ENCODE results near the gene LDLR. TPM values are rescaled to one million over a fixed set of nuclear protein-coding genes. Genes with fewer than 3 reads are reported as not detected.
"Not testable (repeated sequence)": the region's sequence is repeated elsewhere in the genome, so short reads cannot be mapped to it uniquely, and the experiment has no call there.

The LDLR gene
- total RNA-seq, 4 donors from 2014 or later = 1.2 to 6.0 (median 3.9) TPM

GRCh38 chr19:11113140-11113708 lies 24.0 kb downstream of the LDLR start:
- intact Hi-C loops (cut with DNase I; ENCODE audit: low total_unique reads) = no loop called here

GRCh38 chr19:11115042-11115441 lies 25.8 kb downstream of the LDLR start:
- Histone ChIP-seq H3K9me3 (no peaks in the 10 kb centered on the region), H3K27ac (no peak overlapping the region), H3K36me3 (peaks cover 0 to 5% of the 10 kb centered on the region in 2 donors), H3K27me3 (no peaks in the 10 kb centered on the region), H3K4me3 (no peak overlapping the region), H3K4me1 (no peaks in the 10 kb centered on the region)
- in situ Hi-C loops (cut with MboI; ENCODE audit: low sequenced_read_pairs in 4 of 4) = no loop called here
- intact Hi-C loops (cut with DNase I; ENCODE audit: low total_unique reads) = no loop called here
- DNase-seq (no peak), ATAC-seq (no peak)
- TF ChIP-seq CTCF (IDR thresholded peaks at IDR 0.05 in 4 of 5, conservative IDR thresholded peaks at IDR 0.05 in 1 of 5) (no peak), POLR2A (IDR thresholded peaks at IDR 0.05) (no peak)

More at GRCh38 chr19:11113140-11113708, 24.0 kb downstream of the LDLR start:
- H3K36me3 ChIP-seq = peaks cover 0 to 2% of the 10 kb centered on the region in 2 donors
- no peak overlapping the region for H3K4me3 ChIP-seq
- TF ChIP-seq POLR2A (IDR thresholded peaks at IDR 0.05) (no peak), CTCF (IDR thresholded peaks at IDR 0.05 in 4 of 5, conservative IDR thresholded peaks at IDR 0.05 in 1 of 5) (no peak)
- ATAC-seq (no peak), DNase-seq (no peak)
- no peak overlapping the region for H3K27ac ChIP-seq
- in situ Hi-C loops (cut with MboI; ENCODE audit: low sequenced_read_pairs in 4 of 4) = no loop called here
- H3K9me3 ChIP-seq = no peaks in the 10 kb centered on the region
- no peaks in the 10 kb centered on the region for H3K4me1 ChIP-seq
- H3K27me3 ChIP-seq = no peaks in the 10 kb centered on the region

- Histone ChIP-seq H3K27me3 (no peaks in the 10 kb centered on the region), H3K36me3 (peaks cover 0 to 5% of the 10 kb centered on the region in 2 donors), H3K4me3 (no peak overlapping the region), H3K9me3 (no peaks in the 10 kb centered on the region), H3K27ac (no peak overlapping the region), H3K4me1 (no peaks in the 10 kb centered on the region)
- no peak for TF ChIP-seq POLR2A (IDR thresholded peaks at IDR 0.05)
- no peak for TF ChIP-seq CTCF (IDR thresholded peaks at IDR 0.05 in 4 of 5, conservative IDR thresholded peaks at IDR 0.05 in 1 of 5)
- intact Hi-C loops (cut with DNase I; ENCODE audit: low total_unique reads) = no loop called here
- in situ Hi-C loops (cut with MboI; ENCODE audit: low sequenced_read_pairs in 4 of 4) = no loop called here
- ATAC-seq (no peak), DNase-seq (no peak)
These were observed 26.7 kb downstream of the LDLR start for GRCh38 chr19:11115895-11116446.

- Histone ChIP-seq H3K27me3 (no peaks in the 10 kb centered on the region), H3K4me1 (no peaks in the 10 kb centered on the region), H3K4me3 (no peak overlapping the region), H3K27ac (no peak overlapping the region), H3K36me3 (peaks cover 0 to 5% of the 10 kb centered on the region in 2 donors), H3K9me3 (no peaks in the 10 kb centered on the region)
- TF ChIP-seq CTCF (IDR thresholded peaks at IDR 0.05 in 4 of 5, conservative IDR thresholded peaks at IDR 0.05 in 1 of 5) (no peak), POLR2A (IDR thresholded peaks at IDR 0.05) (no peak)
- ATAC-seq = no peak
- in situ Hi-C loops (cut with MboI; ENCODE audit: low sequenced_read_pairs in 4 of 4) (no loop called here), intact Hi-C loops (cut with DNase I; ENCODE audit: low total_unique reads) (no loop called here)
- DNase-seq = no peak
These were observed 27.2 kb downstream of the LDLR start for GRCh38 chr19:11116507-11116906.

- H3K4me3 ChIP-seq; intact Hi-C loops (cut with DNase I; ENCODE audit: low total_unique reads); H3K27ac ChIP-seq; H3K9me3 ChIP-seq; H3K4me1 ChIP-seq; H3K36me3 ChIP-seq; DNase-seq; H3K27me3 ChIP-seq; ATAC-seq: not testable (repeated sequence)
- in situ Hi-C loops (cut with MboI; ENCODE audit: low sequenced_read_pairs in 4 of 4) = loop anchor here in 2 of 4 donors (10.0 kb wide), 2 partner anchors 87 to 187 kb away; no protein-coding TSS in a partner anchor
These were observed 32.7 kb downstream of the LDLR start for GRCh38 chr19:11121963-11122362.

Measured in gastrocnemius medialis (tissue), 4 donors.